Activated T-cell treated with anti-CD3 and anti-CD28 coated beads for 24 hours (primary cell): ENCODE data around the gene AP5M1.
"Not testable (repeated sequence)": the region's sequence is repeated elsewhere in the genome, so short reads cannot be mapped to it uniquely, and the experiment has no call there.

Experiments
- DNase-seq: peaks from one replicate; pipeline ENCODE4 v3.0.0-alpha.2; 2020; ENCODE audit warnings: low read depth

The AP5M1 gene, protein sequence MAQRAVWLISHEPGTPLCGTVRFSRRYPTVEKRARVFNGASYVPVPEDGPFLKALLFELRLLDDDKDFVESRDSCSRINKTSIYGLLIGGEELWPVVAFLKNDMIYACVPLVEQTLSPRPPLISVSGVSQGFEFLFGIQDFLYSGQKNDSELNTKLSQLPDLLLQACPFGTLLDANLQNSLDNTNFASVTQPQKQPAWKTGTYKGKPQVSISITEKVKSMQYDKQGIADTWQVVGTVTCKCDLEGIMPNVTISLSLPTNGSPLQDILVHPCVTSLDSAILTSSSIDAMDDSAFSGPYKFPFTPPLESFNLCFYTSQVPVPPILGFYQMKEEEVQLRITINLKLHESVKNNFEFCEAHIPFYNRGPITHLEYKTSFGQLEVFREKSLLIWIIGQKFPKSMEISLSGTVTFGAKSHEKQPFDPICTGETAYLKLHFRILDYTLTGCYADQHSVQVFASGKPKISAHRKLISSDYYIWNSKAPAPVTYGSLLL

DNA sequence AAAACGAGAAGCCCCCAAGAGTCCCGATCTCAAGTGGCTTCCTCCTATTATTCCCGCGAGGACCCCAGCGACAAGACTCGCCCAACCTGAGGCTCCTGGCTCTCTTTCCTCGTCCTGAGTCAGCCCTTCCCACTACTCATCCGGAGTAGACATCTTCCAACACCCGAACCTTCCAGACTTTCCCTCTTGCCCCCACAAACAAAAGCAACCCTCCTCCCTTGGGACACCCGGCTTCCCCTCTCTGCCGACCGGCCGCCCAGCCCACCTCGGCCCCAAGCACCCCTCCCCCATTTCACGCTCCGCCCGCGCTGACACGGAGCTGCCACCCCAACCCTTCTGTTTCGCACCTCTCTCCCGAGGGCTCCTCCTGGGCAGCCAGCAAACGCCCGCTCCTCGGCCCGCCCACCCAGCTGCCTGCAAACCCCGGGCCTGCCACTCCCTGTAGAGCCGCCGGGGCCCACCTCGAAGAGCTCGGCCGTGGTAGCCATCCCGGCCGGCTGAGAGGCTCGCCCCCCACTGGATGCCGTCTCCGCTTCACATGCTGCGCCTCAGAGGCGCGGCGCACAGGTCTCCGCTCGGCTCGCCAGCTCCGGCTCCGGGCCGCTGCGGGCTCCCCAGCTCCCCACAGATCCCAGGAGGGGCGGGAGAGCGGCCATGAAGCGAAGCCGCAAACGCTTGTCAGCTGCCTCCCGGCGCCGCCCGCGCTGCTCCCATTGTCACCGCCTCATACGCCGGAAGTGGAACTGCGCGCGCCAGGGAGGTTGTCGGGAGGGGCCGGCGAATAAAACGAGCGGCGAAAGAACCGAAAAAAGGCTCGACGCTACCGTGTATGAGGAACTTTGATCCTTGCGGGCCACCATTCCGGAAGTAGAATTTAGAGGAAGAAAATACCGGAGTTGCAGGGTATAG, at the start of gene AP5M1, which contains the start of gene EXOC5:
AP5M1 (plus strand) TSS at position 811 of the 909 bp plus-strand sequence. CDS start 344 bp downstream, outside the sequence.
EXOC5 (minus strand) TSS at position 745 of the 909 bp plus-strand sequence; CDS start at position 488, 257 bp downstream.
- peak; percentile 91 for DNase-seq

DNA sequence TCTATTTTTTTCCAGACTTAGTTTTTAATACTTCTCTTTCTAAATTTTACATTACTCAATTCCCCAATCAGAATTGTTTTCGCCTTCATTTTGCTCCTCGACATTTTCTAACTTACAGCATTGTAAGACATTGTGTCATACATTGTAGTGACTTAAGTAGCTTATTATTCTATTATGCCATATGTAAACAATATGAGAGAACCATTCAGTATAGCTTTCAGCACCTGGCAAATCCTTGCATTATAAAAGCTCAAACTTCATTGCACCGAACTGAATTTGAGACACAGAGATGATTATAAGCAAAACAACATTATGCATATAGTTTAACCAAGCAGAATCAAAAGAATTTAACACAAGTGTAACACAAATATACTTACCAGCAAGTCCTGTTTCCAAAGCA, 46.8 kb upstream of the AP5M1 start:
- DNase-seq, result no peak

DNA sequence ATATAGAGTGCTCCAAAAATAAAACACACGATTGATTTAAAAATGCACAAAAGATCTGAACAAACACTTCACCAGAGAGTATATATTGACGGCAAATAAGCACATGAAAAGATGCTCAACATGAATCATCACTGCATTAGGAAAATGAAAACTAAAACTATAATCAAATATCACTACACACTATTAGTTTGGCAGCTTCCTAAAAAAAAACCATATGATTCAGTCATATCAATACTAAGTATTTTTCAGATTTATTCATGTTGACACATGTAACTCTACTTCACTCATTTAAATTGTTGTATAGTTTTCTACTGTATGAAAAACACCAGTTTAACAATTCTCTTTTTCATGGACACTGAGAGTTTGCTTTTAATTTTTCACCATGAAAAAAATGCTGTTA, 41.7 kb upstream of the AP5M1 start:
- no peak for DNase-seq

DNA sequence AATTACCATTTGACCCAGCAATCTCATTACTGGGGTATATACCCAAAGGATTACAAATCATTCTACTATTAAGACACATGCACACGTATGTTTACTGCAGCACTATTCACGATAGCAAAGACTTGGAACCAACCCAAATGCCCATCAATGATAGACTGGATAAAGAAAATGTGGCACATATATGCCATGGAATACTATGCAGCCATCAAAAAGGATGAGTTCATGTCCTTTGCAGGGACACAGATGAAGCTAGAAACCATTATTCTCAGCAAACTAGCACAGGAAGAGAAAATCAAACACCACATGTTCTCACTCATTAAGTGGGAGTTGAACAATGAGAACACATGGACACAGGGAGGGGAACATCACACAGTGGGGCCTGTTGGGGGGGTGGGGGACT, 40.5 kb upstream of the AP5M1 start:
- DNase-seq, result not testable (repeated sequence)

DNA sequence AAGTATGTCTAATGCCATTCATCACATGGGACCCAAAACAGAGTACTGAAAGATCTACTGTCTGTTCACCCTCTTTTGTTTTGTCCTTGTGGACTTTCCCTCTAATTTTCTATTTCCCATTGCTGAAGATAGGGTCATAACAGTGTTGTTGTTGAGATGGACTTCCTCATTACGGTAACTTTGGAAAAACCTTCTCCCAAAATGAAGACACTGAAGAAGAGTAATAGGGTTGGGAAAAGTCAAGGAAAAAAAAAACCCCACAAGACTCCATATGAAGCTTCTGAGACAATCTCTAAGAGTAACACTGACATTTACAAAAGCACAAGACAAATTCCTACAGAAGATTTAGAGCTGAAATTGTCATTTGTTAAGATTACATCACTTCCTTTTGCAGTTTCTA, 36.8 kb upstream of the AP5M1 start:
- no peak for DNase-seq

DNA sequence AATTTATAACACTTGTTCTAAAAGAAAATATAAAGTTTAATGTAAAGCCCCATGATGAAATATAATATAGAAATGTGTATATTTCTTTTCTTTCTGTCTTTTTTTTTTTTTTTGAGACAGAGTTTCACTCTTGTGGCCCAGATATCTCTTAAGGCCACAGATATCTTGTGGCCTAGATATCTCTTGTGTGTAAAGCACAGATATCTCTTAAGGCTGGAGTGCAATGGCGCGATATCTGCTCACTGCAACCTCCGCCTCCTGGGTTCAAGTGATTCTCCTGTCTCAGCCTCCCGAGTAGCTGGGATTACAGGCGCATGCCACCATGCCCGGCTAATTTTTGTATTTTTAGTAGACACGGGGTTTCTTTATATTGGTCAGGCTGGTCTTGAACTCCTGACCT, 28.7 kb upstream of the AP5M1 start:
- DNase-seq, result not testable (repeated sequence)

DNA sequence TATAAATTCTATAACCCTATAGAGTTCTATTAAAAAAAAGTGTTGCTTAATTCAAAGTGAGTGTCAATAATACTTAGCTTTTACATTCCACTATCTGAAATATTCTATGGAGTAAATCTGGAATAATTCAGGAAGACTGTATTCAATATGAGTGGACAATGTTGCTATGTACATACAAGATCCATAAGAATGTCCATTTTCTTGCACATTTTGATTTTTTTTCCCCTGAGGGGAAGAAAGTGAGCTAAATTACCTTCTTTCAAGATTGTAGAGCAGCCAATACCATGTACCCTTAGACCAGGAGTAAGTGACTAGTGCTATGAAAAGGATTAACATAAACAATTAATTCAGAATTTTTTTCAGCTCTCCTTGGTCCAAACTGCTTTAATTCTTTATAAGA, 25.5 kb upstream of the AP5M1 start:
- no peak for DNase-seq

DNA sequence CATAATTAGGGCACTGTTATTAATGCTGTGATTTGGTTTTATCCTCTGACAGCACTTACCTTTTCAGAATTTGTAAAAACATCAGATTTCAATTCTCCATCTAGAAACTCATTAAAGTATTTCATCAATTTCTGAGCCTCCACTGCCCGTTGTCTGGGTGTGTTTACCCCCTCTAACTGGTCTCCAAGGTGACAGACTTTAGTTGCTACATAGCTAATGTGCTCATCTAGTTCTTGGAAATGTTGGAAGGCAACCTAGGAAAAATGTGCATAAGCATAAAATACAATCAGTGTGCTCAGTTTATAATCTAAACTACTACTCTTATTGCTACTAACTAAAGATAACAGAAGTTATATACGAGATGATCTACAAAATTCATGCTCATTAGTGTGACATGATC, 24.7 kb upstream of the AP5M1 start:
- no peak for DNase-seq

DNA sequence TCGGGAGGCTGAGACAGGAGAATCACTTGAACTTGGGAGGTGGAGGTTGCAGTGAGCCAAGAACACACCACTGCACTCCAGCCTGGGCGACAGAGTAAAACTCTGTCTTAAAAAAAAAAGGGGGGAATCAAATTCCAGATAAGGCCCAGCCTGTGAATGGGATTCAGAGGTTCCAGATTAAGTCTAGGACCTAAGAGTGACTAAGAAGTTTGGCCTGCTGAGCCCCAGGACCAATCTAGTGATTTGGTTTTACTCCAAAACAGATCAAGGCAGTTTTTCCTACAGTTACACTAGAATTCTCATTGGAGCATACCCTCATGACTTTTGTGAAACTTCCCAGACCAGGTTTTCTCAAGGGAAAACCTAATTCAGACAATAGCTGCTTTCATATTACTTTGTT, 22.8 kb upstream of the AP5M1 start:
- no peak for DNase-seq

DNA sequence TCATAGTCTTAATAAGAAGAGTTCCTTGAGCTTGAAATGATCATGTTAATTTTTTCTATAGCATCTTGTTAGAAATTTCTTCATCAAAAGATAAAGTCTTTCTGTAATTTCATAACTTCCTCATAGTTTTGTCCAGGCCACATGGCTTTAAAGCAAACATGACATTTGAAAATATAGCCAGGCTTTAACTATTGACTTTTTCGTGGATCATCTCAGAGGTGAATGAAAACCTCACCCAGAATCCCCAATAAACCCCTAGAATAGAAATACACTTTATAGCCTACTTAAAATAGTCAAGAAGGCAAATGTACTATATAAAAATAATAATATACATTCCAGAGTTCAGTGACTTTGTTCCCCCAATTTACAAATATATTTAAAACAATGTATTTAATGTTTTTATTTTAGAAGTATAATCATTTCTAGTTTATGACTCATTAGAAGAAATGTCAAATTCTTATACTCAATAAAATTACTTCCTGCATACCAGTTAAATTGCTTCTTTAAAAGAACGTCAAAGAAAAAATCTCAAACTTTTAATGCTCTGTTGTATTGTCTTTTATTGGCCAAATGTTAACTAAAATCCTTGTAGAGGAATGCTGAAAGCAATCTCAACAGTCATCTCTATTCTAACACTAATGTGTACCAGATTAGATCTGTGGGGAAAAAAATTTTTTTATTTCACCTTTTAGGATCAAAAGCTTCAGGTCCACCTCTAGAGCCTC, 21.7 kb upstream of the AP5M1 start:
- no peak for DNase-seq

DNA sequence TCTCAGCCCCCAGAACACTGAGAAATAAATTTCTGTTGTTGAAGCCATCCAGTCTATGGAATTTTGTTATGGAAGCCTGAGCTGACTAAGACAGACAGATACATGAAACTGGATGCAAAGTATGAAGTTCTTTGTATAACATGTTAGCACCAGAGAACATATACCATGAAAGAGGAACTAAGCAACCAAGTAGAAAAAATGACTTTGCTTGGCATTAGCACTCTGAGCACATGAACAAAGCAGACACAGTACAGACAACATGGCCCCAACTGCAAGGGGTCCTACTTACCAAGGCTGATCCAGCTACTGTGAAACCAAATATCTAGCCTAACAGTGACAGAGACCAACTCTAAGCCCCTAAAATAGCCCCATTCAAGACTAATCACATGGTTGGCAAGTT, 13.9 kb upstream of the AP5M1 start:
- no peak for DNase-seq

DNA sequence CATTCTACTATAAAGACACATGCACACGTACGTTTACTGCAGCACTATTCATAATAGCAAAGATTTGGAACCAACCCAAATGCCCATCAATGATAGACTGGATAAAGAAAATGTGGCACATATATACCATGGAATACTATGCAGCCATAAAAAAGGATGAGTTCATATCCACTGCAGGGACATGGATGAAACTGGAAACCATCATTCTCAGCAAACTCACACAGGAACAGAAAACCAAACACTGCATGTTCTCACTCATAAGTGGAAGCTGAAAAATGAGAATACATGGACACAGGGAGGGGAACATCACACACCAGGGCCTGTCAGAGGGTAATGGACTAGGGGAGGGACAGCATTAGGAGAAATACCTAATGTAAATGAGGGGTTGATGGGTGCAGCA, 10.6 kb upstream of the AP5M1 start:
- DNase-seq, result not testable (repeated sequence)

DNA sequence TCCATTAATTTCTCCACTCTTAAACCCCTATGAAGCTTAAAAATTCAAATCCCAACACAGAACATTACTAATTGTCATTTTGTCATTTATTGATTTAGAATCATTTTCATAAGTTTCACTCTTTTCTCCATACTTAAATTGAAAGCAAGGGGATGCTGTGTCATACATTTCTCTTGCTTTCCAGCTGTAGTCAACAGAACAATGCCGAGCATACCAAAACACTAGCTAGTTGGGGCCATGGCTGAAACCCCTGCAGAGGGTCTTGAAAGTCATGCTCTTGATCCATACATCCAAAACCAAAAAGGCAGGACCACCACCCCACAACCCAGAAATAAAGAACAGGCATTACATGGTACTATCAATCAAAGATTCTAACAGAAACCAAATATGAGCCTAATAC, 9.1 kb upstream of the AP5M1 start:
- no peak for DNase-seq

DNA sequence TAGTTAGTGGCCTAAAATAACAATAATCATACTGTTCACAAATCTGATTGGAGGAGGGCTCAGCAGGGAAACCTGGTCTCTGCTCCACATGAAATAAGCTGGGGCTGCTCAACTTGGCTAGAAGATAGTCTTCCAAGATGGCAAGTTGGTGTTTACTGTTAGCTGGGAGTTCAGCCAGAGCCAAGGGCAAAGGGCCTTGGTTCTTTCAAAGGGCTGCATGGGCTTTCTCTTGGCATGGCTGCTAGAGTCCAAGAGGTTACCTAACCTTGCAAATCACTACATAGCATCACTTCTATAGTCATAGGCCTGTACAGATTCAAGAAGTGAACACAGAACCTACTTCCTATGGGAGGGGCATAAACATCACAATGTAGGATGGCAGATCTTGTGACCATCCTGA, 7.2 kb upstream of the AP5M1 start:
- DNase-seq, result no peak

DNA sequence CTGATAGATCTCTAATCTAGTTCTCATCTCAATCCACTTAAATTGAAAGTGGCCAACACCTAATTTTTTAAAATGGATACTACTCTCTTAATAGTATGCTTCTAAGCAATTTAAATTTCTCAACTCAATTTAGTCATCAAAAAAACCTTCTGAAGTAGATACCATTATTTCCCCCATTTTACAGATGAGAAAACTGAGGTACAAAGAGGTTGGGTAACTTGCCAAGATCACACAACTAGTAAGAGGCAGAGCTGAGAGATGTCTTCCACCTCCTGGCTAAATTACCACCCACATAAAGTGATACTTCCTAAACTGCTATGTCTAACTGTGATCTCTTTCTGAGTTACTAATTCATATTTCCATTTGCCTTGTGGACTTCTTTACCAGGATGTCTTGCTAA, 6.7 kb upstream of the AP5M1 start:
- no peak for DNase-seq

DNA sequence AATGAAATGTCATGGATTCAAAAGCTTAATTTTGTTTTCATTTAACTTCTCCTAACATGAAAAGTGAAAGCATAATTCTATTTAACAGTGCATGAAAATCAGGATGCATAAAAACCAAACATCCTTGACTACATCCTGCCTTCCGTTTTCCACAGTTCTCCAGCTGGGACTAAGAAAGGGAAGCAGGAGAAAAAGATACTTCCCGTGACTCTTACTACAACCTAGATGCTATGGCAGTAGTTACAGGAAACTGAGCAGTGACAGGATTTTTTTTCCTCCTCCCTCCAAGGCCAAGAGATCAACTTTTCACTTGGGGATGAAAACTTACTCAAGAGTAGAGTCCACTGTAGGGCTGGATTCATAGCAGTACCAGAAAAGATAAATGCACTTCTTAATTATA, 2.7 kb upstream of the AP5M1 start:
- no peak for DNase-seq

DNA sequence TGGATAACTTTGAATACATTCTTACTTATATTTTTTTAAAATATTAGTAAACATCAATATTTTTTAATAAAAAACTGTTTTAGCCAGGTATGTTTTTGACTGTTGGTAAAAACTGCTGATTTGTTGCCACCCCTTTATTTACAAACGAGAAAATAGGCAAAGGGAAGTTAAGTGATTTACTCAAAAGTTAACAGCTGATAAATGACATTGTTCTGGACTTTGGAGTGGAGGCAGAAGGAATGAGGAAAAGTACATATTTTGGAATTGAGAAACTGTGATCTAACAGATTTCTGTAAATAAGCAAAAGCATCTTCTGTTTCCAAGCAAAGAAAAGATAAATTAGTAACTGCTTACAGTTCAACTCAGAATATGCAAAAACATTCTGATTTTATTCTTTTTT, 4.5 kb downstream of the AP5M1 start:
- no peak for DNase-seq

DNA sequence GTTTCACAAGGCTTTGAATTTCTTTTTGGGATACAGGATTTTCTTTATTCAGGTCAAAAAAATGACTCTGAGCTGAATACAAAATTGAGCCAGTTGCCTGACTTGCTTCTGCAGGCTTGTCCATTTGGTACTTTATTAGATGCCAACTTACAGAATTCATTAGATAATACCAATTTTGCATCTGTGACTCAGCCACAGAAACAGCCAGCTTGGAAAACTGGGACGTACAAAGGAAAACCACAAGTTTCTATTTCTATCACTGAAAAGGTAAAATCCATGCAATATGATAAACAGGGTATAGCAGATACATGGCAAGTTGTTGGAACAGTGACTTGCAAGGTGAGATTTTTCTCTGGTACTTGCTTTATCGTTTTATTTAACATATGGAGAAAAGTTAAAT, 5.8 kb downstream of the AP5M1 start:
- no peak for DNase-seq

DNA sequence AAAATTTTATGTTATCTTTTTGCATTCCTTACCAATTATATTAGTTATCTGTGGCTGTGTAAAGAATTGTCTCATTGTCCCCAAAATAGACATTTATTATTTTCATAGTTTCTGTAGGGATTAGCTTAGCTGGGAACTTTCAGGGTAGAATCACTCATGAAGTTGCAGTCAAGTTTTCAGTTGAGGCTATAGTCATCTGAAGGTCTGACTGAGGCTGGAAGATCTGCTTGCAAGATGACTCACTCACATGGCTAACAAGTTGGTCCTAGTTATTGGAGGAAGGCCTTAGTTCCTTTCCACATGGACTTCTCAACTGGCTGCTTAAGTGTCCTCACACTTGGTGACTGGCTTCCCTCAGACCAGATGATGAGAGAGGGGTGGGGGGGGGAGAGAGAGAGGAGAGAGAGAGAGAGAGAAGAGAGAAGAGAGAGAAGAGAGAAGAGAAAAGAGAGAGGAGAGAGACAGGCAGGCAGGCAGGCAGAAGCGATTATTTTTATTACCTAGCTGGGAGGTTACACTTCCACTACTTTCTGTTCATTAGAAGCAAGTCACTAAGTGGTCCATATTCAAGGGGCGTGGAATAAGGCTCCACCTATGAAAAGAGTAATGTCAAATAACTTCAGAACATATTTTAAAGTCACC, 6.4 kb downstream of the AP5M1 start:
- no peak for DNase-seq

DNA sequence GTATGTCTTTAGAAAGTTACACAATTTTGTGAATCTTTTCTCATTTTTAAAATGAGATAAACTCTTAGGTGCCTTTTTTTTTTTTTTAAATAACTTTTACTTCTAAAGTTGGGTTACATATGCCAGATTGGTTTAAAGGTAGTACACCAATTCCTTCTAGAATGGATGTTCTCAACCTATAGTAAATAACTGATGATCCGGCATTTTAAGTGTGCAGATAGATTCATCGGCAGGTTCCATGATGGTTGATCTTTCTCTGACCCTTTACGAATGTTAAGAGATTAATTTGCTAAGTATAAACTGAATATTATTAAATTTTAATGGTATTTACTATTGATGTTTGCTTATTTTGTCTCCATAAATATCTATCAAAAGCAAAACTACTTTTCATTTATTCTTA, 8.3 kb downstream of the AP5M1 start:
- DNase-seq, result no peak

DNA sequence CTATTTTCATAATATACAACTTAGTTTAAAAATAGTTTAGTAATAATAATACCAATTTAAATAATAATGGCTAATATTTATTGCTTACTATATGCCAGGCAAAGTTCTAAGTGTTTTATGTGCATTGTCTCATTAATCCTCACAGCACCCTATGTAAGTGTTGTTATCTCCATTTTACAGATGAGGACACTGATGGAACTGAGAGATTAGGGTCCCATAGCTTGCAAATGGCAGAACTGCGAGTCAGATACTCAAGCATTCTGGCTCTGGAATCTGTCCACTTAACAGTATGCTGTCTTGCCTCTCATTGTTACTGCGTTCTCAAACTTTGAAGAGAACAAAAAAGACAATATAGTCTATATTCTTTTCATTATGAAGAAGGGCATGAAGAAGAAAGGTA, 19.0 kb downstream of the AP5M1 start:
- DNase-seq, result no peak

DNA sequence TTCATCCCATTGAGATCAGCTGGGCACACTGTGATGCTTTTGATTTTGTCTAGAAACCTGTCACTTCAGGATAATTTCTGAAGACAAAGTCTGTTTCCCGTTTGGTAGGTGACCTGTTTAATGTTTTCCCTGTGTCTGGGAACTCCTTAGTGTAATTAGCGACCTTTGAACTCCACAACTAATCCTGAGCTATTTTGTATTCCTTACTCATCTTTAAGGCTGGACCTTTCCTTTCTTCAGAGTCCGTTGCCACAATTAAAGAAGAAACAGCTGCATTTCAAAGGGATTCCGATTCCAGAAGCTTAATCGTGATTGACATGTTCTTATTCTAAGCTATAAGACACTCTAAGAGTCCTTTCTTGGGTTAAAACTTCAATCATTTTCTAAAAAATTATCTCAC, 22.0 kb downstream of the AP5M1 start:
- no peak for DNase-seq
